22Rv1 (cell line): Measurements from ENCODE around the gene PARD3.

Experiments used
- CTCF ChIP-seq: fragments of 450-650 bp; IDR thresholded peaks from 2 replicates; pipeline ENCODE4 v1.5.1; 2017; ENCODE audit warnings: mild to moderate bottlenecking
- ZFX ChIP-seq: fragments of 450-650 bp; IDR thresholded peaks from 2 replicates; pipeline ENCODE4 v1.6.1; 2017; ENCODE audit warnings: antibody characterized with exemption, borderline replicate concordance

DNA sequence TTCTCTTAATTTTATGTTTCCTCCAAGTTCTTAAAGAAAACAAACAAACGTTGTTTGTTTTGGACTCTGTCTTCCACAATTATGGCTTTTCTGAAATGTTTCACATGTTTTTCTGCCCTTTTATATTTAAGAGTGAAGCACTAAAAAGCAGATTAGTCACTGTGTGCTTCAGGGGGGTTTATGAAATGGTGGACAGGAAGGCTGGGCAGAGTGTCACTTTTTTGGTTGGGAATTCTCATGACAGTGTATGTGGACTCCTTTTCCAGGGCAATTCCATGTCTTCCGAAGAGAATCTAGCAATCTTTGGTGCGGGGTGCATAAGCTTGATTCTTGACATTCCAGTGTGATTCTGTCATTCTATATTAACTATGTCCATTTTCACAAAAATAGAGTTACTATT lies 669.4 kb downstream of the PARD3 start:
- TF ChIP-seq CTCF (no peak), ZFX (no peak)
